SU-DHL-6 (cell line): ENCODE results near the gene LOX.

Source experiments
- H2AFZ ChIP-seq: fragments of 200-600 bp; sonication (generic); 2 replicates; pipeline ENCODE4 v1.6.1; 2014; ENCODE audit warnings: low read depth, mild to moderate bottlenecking, moderate library complexity, mixed read lengths, antibody characterized with exemption, low read length; ENCODE audit not compliant: severe bottlenecking
- H3F3A ChIP-seq: fragments of 200-600 bp; shearing (Covaris generic); 2 replicates; pipeline ENCODE4 v1.6.0; 2016; ENCODE audit warnings: antibody characterized with exemption, mild to moderate bottlenecking; ENCODE audit not compliant: insufficient read depth
- H3K27ac ChIP-seq: fragments of 200-600 bp; sonication (generic); 2 replicates; pipeline ENCODE4 v1.5.1; 2016; ENCODE audit warnings: low read depth, mild to moderate bottlenecking, low read length, moderate library complexity, mixed read lengths
- H3K27me3 ChIP-seq: fragments of 200-600 bp; sonication (generic), shearing (Covaris generic); 2 replicates; pipeline ENCODE4 v1.6.0; 2014; ENCODE audit warnings: mild to moderate bottlenecking, low read length
- H3K36me3 ChIP-seq: fragments of 200-600 bp; sonication (generic); 2 replicates; pipeline ENCODE4 v1.6.1; 2014; ENCODE audit warnings: mild to moderate bottlenecking, low read length, mixed read lengths
- H3K4me2 ChIP-seq: fragments of 300-600, 200-600 bp; shearing (Covaris generic), sonication (generic); 2 replicates; pipeline ENCODE4 v1.6.0; 2014; ENCODE audit warnings: low read length, low read depth, mild to moderate bottlenecking; ENCODE audit not compliant: poor library complexity, severe bottlenecking
- H3K4me3 ChIP-seq: fragments of 200-600 bp; sonication (generic); 2 replicates; pipeline ENCODE4 v1.5.1; 2014; ENCODE audit warnings: antibody characterized with exemption, low read length, mild to moderate bottlenecking, mixed read lengths; ENCODE audit not compliant: insufficient read depth, poor library complexity, severe bottlenecking
- H3K79me2 ChIP-seq: fragments of 200-600 bp; sonication (generic); 2 replicates; pipeline ENCODE4 v1.6.1; 2014; ENCODE audit warnings: mild to moderate bottlenecking, low read length, moderate library complexity; ENCODE audit not compliant: insufficient read depth
- H3K9ac ChIP-seq: fragments of 200-600 bp; sonication (generic); 2 replicates; pipeline ENCODE4 v1.7.0; 2014; ENCODE audit warnings: mild to moderate bottlenecking, low read length
- H3K9me2 ChIP-seq: fragments of 200-600 bp; sonication (generic); replicated peaks from 2 replicates; pipeline ENCODE4 v1.6.1; 2014; ENCODE audit warnings: low read length; ENCODE audit not compliant: insufficient read depth
- H3K9me3 ChIP-seq: fragments of 200-600 bp; sonication (generic); 2 replicates; pipeline ENCODE4 v1.6.1; 2014; ENCODE audit warnings: low read length, mixed read lengths; ENCODE audit not compliant: insufficient read depth
- H4K20me1 ChIP-seq: fragments of 200-600 bp; sonication (generic); 2 replicates; pipeline ENCODE4 v1.6.1; 2014; ENCODE audit warnings: low read depth, mild to moderate bottlenecking, antibody characterized with exemption, low read length, moderate library complexity, mixed read lengths
- CTCF ChIP-seq: fragments of 200-600 bp; sonication (generic); IDR thresholded peaks from one replicate; pipeline ENCODE4 v1.5.1; 2017; ENCODE audit warnings: antibody characterized with exemption, mild to moderate bottlenecking, low read length, moderate library complexity; ENCODE audit not compliant: insufficient read depth, poor library complexity, severe bottlenecking
- EZH2phosphoT487 ChIP-seq: fragments of 200-600 bp; sonication (generic), shearing (Covaris generic); conservative IDR thresholded peaks from 2 replicates; pipeline ENCODE4 v1.6.1; 2018; ENCODE audit warnings: mild to moderate bottlenecking, antibody characterized with exemption, low read length, moderate library complexity, mixed read lengths

LOX gene

GRCh38 chr5:122089096-122090013, 11.3 kb upstream of the LOX start:
- TF ChIP-seq CTCF, result no peak
- TF ChIP-seq EZH2phosphoT487, result no peak
- Histone ChIP-seq H3K4me2 (no peak overlapping the region), H2AFZ (no peak overlapping the region)

GRCh38 chr5:122085041-122085440, 7.0 kb upstream of the LOX start:
- no peak overlapping the region for H3K9ac ChIP-seq
- no peak overlapping the region for H3K4me3 ChIP-seq
- H3K79me2 ChIP-seq, result no peaks in the 10 kb centered on the region
- H2AFZ ChIP-seq, result no peak overlapping the region
- H3K36me3 ChIP-seq, result no peaks in the 10 kb centered on the region
- H3K4me2 ChIP-seq, result no peak overlapping the region
- no peaks in the 10 kb centered on the region for H4K20me1 ChIP-seq
- H3K27ac ChIP-seq, result no peak overlapping the region
- H3K9me2 ChIP-seq, result no peaks in the 10 kb centered on the region
- H3K27me3 ChIP-seq, result no peaks in the 10 kb centered on the region
- no peaks in the 10 kb centered on the region for H3F3A ChIP-seq
- TF ChIP-seq EZH2phosphoT487 (no peak), CTCF (no peak)
- no peaks in the 10 kb centered on the region for H3K9me3 ChIP-seq

More at GRCh38 chr5:122089096-122090013, 11.3 kb upstream of the LOX start:
- H3K27me3 ChIP-seq, result no peaks in the 10 kb centered on the region
- no peaks in the 10 kb centered on the region for H3K9me3 ChIP-seq
- no peak overlapping the region for H3K4me3 ChIP-seq
- no peaks in the 10 kb centered on the region for H3K9me2 ChIP-seq
- H3F3A ChIP-seq, result no peaks in the 10 kb centered on the region
- no peak overlapping the region for H3K9ac ChIP-seq
- no peak overlapping the region for H3K27ac ChIP-seq
- H4K20me1 ChIP-seq, result no peaks in the 10 kb centered on the region
- H3K36me3 ChIP-seq, result no peaks in the 10 kb centered on the region
- H3K79me2 ChIP-seq, result no peaks in the 10 kb centered on the region

- H3K4me2 ChIP-seq, result no peak overlapping the region
- no peaks in the 10 kb centered on the region for H3K36me3 ChIP-seq
- H3K4me3 ChIP-seq, result no peak overlapping the region
Observed at GRCh38 chr5:122083535-122083934, 5.5 kb upstream of the LOX start.

More at GRCh38 chr5:122083535-122083934, 5.5 kb upstream of the LOX start:
- no peaks in the 10 kb centered on the region for H3K27me3 ChIP-seq
- H2AFZ ChIP-seq, result no peak overlapping the region
- no peaks in the 10 kb centered on the region for H3K79me2 ChIP-seq
- H3K9me2 ChIP-seq, result no peaks in the 10 kb centered on the region
- no peaks in the 10 kb centered on the region for H3K9me3 ChIP-seq
- no peaks in the 10 kb centered on the region for H4K20me1 ChIP-seq
- no peak overlapping the region for H3K9ac ChIP-seq
- no peaks in the 10 kb centered on the region for H3F3A ChIP-seq
- no peak for TF ChIP-seq CTCF
- no peak overlapping the region for H3K27ac ChIP-seq
